Left hindlimb (tissue), 1 donor: ENCODE results near the gene ZBTB40.

Experiments
- DNase-seq: peaks from one replicate; pipeline ENCODE4 v3.0.0-alpha.2; 2018

Gene ZBTB40

DNA sequence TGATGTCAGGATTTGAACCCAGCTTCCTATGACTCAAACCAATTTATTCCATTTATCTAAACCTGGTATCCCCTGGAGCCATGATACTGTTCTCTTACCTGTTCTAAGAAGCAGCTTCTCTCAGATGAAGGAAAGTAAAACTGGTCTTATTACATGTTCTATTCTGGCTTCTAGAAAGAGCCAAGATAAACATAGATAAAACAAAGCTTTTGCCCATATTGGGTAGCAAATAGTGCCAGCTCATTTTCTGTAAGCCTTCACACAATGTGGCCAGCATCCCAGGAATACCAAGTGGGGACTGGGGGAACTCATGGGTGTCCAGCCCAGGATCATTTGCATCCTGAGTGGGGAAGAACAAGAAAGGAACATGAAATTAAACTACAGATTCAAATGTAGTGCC, 58.2 kb downstream of the ZBTB40 start:
- DNase-seq: no peak

DNA sequence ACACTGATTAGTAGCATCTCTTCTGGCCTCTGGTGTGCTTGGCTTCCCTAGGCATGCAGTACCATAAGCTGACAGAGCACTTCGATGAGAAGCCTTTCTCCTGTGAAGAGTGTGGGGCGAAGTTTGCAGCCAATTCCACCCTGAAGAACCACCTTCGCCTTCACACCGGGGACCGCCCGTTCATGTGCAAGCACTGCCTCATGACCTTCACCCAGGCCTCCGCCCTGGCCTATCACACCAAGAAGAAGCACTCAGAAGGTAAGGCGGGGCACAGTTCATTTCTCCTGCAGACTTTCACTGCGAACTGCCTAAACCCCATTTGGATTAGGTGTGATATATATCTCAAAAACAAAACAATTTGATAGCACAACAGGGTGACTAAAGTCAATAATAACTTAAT, 61.2 kb downstream of the ZBTB40 start:
- no peak for DNase-seq

DNA sequence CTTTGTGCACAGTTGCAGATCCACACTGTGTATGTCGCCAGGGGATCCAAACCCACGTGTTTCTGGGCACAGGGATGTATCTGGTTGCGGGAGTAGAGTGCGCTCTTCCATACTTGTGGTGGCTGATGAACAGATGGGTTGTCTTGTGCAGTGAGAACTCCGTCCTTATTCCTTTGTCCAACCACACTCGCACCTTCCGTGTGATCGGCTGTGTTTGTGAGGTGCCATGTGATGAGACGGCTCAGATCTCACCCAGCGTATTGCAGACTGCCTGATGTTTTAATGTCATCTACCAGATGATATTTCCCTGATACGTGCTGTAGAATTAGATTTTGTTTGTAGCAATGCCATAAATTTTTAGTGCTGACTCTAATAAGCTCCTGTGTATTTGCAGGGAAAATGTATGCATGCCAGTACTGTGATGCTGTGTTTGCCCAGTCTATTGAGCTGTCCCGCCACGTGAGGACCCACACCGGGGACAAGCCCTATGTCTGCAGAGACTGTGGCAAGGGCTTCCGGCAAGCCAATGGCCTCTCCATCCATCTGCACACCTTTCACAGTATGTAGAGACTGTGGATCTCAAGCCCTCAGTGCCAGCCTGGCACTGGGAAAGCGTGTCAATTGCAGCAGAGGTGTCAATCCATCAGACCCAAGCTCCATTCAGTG, 65.4 kb downstream of the ZBTB40 start:
- DNase-seq: no peak

GRCh38 chr1:22517956-22518355, 66.3 kb downstream of the ZBTB40 start:
- DNase-seq: no peak

GRCh38 chr1:22518379-22518778, 66.7 kb downstream of the ZBTB40 start:
- DNase-seq: no peak

DNA sequence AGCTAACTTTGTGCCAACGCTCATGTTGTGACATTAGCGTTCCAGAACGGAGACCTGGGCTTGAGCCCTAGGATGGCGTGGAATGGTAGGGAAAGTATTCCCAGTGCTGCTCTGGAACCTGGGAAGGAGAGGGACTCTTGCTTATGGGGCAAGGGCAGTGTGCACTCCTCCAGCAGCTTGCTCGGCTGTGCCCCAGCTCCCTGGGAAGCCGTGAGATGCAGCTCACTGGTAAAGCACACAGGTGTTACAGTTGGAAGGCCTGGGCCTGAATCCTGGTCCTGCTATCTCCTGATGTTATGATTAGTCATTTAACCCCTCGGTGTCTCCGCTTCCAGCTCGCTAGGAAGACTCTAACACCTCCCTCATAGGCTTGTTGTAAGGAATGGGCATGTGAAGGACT, 69.2 kb downstream of the ZBTB40 start:
- DNase-seq: no peak

- no peak for DNase-seq
Observed at GRCh38 chr1:22521692-22522091, 70.0 kb downstream of the ZBTB40 start.

- no peak for DNase-seq
Observed at GRCh38 chr1:22522221-22522743, 70.6 kb downstream of the ZBTB40 start.

DNA sequence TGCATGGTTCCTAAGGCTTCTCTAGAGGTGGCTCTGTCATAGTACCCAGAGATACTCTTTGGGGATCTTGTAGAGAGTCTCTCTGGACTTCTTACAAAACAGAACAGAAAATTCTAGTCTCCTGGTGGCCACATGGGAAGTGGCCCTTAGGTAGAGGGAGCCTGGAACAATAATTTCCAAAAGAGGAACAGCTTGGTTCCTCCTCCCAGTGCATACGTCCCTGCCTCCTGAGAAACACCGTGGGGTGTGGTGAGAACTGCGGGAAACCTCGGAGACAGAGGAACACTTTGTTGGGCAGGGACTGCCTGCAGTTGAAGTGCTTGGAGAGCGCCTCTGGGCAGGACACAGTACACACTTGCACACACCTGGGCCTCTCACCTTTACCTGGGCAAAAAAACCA, 72.8 kb downstream of the ZBTB40 start:
- no peak for DNase-seq

- no peak for DNase-seq
Observed at GRCh38 chr1:22525211-22525610, 73.6 kb downstream of the ZBTB40 start.

DNA sequence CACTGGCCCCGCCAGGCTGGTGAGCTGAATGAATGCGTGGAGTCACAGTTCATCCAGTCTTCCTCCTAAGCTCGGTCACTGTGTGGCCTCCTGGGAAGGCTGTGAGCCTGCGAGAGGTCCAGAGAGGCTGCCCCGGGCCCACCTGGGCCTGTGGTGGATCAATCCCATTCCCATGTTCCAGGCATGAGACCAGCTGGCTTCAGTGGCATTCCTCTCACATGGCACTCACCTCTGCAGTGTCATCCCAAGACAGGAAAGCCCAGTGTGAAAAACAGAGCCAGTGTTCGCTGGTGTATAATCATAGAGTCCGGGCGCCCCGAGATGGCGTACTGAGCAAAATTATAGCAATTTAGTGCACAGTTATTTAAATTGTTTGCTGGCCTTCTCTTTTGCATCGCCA, 74.0 kb downstream of the ZBTB40 start:
- DNase-seq: no peak

DNA sequence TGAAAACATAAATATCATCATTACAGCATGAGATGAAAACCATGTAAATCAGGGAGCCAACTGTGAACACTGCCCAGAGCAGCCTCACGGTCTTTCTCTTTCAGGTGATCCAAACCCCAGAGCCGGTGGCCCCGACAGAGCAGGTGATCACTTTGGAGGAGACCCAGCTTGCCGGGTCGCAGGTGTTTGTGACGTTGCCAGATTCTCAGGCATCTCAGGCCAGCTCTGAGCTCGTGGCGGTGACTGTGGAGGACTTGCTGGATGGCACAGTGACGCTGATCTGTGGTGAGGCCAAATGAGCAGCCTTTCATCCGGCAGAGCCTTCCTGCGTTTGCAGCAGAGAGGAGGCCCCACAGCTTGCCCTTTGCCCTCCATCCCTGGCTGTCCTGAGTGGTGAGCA, 74.4 kb downstream of the ZBTB40 start:
- DNase-seq: no peak

DNA sequence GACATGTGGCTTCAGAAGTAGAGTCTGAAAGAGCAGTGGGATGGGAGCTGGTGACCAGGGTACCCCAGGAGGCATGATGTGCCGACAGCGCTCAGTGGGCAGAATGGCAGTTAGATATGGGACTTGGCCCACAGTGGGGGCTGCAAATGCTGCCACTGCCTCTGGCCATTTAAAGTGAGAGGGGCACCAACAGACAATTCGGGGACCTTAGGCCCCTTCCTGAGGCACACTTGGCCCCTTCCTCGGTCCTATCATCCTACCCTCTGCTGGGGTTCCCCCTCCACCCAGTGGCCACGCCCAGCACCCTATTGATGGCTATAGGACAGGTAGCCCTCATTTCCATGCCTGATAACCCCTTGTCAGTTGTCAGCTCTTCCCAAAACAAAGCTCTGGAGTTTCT, 75.0 kb downstream of the ZBTB40 start:
- no peak for DNase-seq

DNA sequence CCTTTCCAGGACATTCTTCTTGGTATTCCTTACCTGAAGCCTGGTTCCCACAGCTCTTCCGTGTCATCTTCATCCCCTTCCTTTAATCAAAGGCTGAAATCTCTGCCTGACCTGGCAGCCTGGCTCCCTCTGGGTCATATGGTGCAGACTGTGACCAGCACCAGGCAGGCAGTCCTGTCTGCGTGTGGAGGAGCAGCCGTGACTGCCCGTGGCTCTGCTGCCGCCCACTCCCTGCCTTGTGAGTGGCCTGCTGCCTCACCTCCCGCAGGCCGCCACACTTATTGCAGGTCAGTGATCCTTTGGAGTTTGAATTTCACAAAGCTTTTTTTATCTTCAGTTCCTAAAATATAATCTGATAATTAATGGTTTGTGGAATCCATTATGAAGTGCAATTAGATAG, 75.5 kb downstream of the ZBTB40 start:
- DNase-seq: no peak

GRCh38 chr1:22527555-22528296, 76.1 kb downstream of the ZBTB40 start:
- no peak for DNase-seq

DNA sequence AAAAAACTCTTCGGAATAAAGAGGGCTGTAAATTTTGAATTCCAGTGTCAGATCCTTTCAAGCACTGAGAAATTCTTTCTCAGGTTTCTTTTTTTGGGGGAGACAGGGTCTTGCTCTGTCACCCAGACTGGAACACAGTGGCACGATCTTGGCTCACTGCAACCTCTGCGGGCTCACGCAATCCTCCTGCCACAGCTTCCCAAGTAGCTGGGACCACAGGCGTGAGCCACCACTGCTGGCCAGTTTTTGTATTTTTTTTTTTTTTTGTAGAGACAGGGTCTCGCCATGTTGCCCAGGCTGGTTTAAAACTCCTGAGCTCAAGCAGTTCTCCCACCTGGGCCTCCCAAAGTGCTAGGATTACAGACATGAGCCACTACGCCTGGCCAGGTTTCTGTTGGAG, 76.8 kb downstream of the ZBTB40 start:
- DNase-seq: no peak

- peak; percentile 88 for DNase-seq
Observed at GRCh38 chr1:22529901-22530621, 78.4 kb downstream of the ZBTB40 start.

DNA sequence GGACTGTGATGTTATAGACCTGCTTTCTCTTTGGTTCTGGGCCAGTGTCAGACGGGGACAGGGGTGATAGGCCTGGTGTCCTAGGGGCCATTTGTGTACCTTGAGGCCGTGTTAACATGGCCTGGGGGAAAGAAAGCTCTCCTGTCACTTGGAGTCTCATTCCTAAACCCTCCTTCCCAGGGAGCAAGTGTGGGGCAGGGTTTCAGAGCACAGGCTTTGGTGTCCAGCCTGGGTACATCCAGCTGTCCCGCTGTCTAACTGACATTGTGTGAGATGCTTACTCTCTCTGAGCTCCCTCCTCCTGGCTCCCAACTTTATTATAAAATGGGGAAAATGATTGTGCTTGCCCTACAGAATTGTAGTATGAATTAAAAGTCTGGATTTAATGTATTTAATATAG, 79.1 kb downstream of the ZBTB40 start:
- no peak for DNase-seq

GRCh38 chr1:22531251-22531650, 79.6 kb downstream of the ZBTB40 start:
- DNase-seq: peak; percentile 50

DNA sequence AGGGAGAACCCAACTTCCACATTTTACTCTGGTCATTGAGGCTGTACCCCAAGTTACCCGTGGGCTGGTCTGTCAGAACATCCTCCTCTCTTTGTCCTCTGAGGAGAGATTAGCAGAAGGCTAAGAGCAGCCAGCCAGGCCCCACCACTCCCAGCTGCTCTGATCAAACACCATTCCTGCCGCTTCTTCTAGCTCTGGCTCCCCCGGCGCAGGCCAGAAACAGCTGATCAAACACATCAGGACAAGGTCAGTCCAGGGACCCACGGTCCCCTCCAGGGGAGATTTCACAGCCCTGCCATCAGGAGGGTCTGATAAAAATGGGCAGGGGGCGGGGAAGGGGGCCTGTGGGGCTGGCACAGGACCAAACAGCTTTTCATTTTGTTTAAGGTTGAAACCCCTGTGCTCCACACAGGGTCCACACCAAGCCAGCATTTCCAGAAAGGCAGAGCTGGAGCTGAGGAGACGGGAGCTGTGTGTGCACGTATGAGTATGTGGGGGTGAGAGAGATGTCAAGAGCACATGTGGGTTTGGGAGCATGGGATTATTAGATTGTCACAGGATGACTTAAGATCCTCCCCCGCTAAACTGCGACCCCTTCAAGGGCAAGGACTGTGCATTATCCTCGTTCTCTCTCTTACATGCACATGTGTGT, 81.7 kb downstream of the ZBTB40 start:
- DNase-seq: no peak

GRCh38 chr1:22534951-22535350, 83.3 kb downstream of the ZBTB40 start:
- no peak for DNase-seq

DNA sequence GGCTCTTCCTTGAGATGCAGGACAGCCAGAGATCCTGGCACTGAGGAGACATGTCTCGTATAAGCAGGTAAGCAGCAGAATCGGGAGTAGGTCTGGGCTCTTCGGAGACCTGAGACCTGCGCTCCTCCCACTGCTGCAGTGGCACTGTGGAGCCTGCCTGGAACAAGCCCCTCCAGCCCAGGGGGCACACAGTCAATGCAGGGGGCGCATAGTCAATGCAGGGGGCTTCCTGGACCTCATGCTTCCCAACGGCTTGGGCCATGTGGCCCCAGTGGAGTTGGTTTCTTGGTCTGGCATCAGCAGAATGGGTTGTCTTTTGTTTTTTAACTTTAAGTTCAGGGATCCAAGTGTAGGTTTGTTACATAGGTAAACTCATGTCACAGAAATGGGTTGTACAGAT, 83.7 kb downstream of the ZBTB40 start:
- no peak for DNase-seq

GRCh38 chr1:22536506-22536905, 84.9 kb downstream of the ZBTB40 start:
- DNase-seq: no peak
